ENCODE results near the gene ZSWIM3. TPM values are rescaled to one million over a fixed set of nuclear protein-coding genes. Genes with fewer than 3 reads are reported as not detected.

The ZSWIM3 gene
- total and polyA plus RNA-seq, 4 donors = 0.56 to 4.2 (median 2.3) TPM

DNA sequence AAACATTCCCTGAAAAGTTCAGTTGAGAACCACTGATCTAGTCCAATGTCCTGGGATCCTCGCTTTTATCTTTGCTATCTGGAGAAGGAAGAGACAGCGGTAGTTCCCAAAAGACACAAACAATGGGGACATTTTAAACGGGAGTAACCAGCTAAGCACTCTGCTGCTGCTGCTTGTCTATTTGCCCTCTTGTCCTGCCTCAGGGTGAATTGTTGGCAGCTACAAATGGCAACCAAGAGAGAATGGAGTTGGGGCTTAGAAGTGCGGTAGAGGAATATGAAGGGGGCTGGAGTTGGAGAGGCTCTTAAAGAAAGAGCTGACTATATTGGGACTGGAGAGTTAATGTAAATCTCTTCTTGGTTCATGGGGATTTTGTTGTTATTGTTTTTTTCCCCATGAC is 17.2 kb downstream of the ZSWIM3 start (continued):
- TF ChIP-seq SP1 (IDR thresholded peaks at IDR 0.05) (no peak), HNF4G (IDR thresholded peaks at IDR 0.05) (no peak), FOXA2 (IDR thresholded peaks at IDR 0.05) (no peak)

DNA sequence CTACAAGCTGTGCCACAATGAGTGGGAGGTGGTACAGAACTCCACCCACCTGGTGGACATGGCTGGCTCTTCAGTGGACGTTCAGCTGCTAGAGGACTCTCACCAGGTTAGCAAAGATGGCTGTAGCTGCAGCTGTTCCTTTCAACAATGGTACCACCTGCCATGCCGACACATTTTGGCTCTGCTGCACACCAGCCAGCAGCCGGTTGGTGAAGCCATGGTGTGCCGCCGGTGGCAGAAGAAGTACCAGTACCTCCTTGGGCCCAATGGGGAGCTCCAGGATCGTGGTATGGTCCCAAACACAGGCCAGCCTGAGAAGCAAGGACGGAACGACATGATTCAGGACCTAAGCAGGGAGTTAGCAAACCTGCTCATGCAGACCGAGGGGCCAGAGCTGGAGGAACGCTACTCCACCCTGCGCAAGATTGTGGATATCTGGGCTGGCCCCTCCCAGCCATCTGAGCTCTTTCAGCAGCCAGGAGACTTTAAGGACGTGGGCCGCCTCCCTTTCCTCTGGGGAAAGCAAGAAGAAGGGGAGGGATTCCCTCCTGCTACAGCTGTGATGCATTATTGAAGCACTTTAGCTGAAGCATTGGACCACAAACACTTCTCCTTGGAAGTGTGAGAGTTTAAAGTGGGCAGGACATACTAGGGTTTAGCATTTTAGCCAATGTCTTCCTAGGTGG is 20.8 kb downstream of the ZSWIM3 start:
- Histone ChIP-seq H3K27ac (ENCODE audit: low read depth in 1 of 2, low read length in 2 of 2) (no peak overlapping the region), H3K9ac (ENCODE audit: low read depth in 1 of 2, low read length in 2 of 2) (no peak overlapping the region), H3K9me3 (ENCODE audit: control insufficient read depth in 4 of 4, low read length in 3 of 4) (no peaks in the 10 kb centered on the region), H3K4me3 (ENCODE audit: low read depth in 1 of 3, low read length in 3 of 3) (no peak overlapping the region), H3K36me3 (ENCODE audit: control insufficient read depth in 4 of 4, insufficient read depth in 3 of 4, low read depth in 1 of 4, low read length in 3 of 4) (peaks cover 6 to 22% (median 12%) of the 10 kb centered on the region in 4 donors), H3K4me1 (ENCODE audit: control insufficient read depth in 4 of 4, insufficient read depth in 4 of 4, low read length in 3 of 4) (peaks cover 0 to 6% (median 4%) of the 10 kb centered on the region in 4 donors), H3K27me3 (ENCODE audit: control insufficient read depth in 4 of 4, insufficient read depth in 4 of 4, low read length in 3 of 4) (no peaks in the 10 kb centered on the region)
- no peak for TF ChIP-seq TAF1 (conservative IDR thresholded peaks at IDR 0.05)
- WGBS = 94% methylated on average over 13 of the region's 13 CpGs
- peak; percentile 78 for DNase-seq (ENCODE audit: low spot score)

DNA sequence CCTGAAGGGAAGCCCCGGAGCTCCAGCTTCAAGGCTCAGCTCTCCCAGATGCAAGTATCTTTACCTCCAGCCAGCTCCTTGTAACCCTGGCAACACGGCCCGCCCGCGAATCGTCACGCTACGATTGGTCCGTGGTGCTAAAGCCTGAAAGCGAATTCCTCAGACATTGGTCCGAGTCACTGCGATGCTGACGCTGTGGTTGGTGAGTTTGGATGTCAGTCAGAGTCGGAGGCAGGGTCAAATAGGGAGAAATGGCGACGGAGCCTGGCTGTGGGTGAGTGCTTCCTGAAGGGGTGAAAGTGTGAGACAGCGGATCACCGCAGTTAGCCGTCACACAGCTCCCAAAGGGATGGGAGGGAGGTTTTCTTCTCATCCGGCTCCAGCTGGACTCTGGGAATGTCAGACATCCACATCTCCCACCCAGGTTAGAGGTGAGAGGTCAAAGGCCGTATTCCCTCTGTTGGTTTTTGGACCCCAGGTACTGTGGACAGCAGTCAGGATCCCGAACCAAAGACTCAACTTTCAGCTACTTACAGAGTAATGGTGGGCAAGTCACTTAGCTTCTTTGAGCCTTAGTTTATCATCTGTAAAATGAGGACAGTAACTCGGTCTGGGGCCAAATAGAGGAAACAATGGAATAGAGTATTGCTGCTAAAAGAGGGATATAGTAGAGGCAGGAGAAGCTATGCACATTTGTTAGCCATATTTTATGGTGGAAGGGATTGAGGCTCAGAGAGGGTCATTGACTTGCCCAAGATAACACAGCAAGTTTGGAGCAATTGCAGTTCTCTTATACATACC is 23.8 kb downstream of the ZSWIM3 start, which contains the start of gene ZSWIM1:
Gene ZSWIM1 (plus strand): TSS at position 240 of the 801 bp plus-strand sequence. CDS start 1,366 bp downstream, outside the sequence.
- Histone ChIP-seq H3K27ac (ENCODE audit: low read depth in 1 of 2, low read length in 2 of 2) (peak within 1 kb of the TSS; percentile 73 to 82), H3K36me3 (ENCODE audit: control insufficient read depth in 4 of 4, insufficient read depth in 3 of 4, low read depth in 1 of 4, low read length in 3 of 4) (peaks cover 6 to 30% (median 15%) of the 10 kb centered on the region in 4 donors), H3K4me3 (ENCODE audit: low read depth in 1 of 3, low read length in 3 of 3) (peak within 1 kb of the TSS; percentile 65 to 88 (median 77)), H3K4me1 (ENCODE audit: control insufficient read depth in 4 of 4, insufficient read depth in 4 of 4, low read length in 3 of 4) (peaks cover 0 to 9% (median 4%) of the 10 kb centered on the region in 4 donors), H3K9ac (ENCODE audit: low read depth in 1 of 2, low read length in 2 of 2) (peak within 1 kb of the TSS; percentile 66 to 92), H3K27me3 (ENCODE audit: control insufficient read depth in 4 of 4, insufficient read depth in 4 of 4, low read length in 3 of 4) (no peaks in the 10 kb centered on the region), H3K9me3 (ENCODE audit: control insufficient read depth in 4 of 4, low read length in 3 of 4) (no peaks in the 10 kb centered on the region)
- WGBS = under 1% methylated on average over 23 of the region's 23 CpGs
- peak in 1 of 2 donors; percentile 25 for TF ChIP-seq RAD21 (IDR thresholded peaks at IDR 0.05)
- TF ChIP-seq RXRA (IDR thresholded peaks at IDR 0.05) = peak; percentile 81 to 91
- TF ChIP-seq NR2F2 (IDR thresholded peaks at IDR 0.05) = peak; percentile 99
- TF ChIP-seq, protein P1, sequence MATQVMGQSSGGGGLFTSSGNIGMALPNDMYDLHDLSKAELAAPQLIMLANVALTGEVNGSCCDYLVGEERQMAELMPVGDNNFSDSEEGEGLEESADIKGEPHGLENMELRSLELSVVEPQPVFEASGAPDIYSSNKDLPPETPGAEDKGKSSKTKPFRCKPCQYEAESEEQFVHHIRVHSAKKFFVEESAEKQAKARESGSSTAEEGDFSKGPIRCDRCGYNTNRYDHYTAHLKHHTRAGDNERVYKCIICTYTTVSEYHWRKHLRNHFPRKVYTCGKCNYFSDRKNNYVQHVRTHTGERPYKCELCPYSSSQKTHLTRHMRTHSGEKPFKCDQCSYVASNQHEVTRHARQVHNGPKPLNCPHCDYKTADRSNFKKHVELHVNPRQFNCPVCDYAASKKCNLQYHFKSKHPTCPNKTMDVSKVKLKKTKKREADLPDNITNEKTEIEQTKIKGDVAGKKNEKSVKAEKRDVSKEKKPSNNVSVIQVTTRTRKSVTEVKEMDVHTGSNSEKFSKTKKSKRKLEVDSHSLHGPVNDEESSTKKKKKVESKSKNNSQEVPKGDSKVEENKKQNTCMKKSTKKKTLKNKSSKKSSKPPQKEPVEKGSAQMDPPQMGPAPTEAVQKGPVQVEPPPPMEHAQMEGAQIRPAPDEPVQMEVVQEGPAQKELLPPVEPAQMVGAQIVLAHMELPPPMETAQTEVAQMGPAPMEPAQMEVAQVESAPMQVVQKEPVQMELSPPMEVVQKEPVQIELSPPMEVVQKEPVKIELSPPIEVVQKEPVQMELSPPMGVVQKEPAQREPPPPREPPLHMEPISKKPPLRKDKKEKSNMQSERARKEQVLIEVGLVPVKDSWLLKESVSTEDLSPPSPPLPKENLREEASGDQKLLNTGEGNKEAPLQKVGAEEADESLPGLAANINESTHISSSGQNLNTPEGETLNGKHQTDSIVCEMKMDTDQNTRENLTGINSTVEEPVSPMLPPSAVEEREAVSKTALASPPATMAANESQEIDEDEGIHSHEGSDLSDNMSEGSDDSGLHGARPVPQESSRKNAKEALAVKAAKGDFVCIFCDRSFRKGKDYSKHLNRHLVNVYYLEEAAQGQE (IDR thresholded peaks at IDR 0.05) = peak; percentile 90
- TF ChIP-seq, protein P2, sequence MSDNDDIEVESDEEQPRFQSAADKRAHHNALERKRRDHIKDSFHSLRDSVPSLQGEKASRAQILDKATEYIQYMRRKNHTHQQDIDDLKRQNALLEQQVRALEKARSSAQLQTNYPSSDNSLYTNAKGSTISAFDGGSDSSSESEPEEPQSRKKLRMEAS (IDR thresholded peaks at IDR 0.05) = no peak
- no peak for TF ChIP-seq HNF4G (IDR thresholded peaks at IDR 0.05)
- TF ChIP-seq, protein P3, sequence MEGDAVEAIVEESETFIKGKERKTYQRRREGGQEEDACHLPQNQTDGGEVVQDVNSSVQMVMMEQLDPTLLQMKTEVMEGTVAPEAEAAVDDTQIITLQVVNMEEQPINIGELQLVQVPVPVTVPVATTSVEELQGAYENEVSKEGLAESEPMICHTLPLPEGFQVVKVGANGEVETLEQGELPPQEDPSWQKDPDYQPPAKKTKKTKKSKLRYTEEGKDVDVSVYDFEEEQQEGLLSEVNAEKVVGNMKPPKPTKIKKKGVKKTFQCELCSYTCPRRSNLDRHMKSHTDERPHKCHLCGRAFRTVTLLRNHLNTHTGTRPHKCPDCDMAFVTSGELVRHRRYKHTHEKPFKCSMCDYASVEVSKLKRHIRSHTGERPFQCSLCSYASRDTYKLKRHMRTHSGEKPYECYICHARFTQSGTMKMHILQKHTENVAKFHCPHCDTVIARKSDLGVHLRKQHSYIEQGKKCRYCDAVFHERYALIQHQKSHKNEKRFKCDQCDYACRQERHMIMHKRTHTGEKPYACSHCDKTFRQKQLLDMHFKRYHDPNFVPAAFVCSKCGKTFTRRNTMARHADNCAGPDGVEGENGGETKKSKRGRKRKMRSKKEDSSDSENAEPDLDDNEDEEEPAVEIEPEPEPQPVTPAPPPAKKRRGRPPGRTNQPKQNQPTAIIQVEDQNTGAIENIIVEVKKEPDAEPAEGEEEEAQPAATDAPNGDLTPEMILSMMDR (IDR thresholded peaks at IDR 0.05; ENCODE audit: low read depth, low read length, missing input control) = peak; percentile 1
- TF ChIP-seq, protein P4, sequence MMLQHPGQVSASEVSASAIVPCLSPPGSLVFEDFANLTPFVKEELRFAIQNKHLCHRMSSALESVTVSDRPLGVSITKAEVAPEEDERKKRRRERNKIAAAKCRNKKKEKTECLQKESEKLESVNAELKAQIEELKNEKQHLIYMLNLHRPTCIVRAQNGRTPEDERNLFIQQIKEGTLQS (IDR thresholded peaks at IDR 0.05) = no peak
- TF ChIP-seq HNF4A (conservative IDR thresholded peaks at IDR 0.05) = peak; percentile 23 to 68
- TF ChIP-seq SP1 (IDR thresholded peaks at IDR 0.05) = peak; percentile 98
- TF ChIP-seq, protein P5, sequence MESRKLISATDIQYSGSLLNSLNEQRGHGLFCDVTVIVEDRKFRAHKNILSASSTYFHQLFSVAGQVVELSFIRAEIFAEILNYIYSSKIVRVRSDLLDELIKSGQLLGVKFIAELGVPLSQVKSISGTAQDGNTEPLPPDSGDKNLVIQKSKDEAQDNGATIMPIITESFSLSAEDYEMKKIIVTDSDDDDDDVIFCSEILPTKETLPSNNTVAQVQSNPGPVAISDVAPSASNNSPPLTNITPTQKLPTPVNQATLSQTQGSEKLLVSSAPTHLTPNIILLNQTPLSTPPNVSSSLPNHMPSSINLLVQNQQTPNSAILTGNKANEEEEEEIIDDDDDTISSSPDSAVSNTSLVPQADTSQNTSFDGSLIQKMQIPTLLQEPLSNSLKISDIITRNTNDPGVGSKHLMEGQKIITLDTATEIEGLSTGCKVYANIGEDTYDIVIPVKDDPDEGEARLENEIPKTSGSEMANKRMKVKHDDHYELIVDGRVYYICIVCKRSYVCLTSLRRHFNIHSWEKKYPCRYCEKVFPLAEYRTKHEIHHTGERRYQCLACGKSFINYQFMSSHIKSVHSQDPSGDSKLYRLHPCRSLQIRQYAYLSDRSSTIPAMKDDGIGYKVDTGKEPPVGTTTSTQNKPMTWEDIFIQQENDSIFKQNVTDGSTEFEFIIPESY (IDR thresholded peaks at IDR 0.05) = no peak
- peak; percentile 99 for TF ChIP-seq YY1 (IDR thresholded peaks at IDR 0.05)
- no peak for TF ChIP-seq EGR1 (IDR thresholded peaks at IDR 0.05; ENCODE audit: low read depth in 2 of 2)
- no peak for TF ChIP-seq JUND (IDR thresholded peaks at IDR 0.05)
- TF ChIP-seq FOXA2 (IDR thresholded peaks at IDR 0.05) = no peak
- TF ChIP-seq TAF1 (conservative IDR thresholded peaks at IDR 0.05) = peak; percentile 79
- TF ChIP-seq FOXA1 (IDR thresholded peaks at IDR 0.05) = no peak
- peak in 1 of 2 donors; percentile 9 for TF ChIP-seq GABPA (IDR thresholded peaks at IDR 0.05 in 1 of 2, conservative IDR thresholded peaks at IDR 0.05 in 1 of 2)
- peak; percentile 100 for DNase-seq (ENCODE audit: low spot score)

All from liver (tissue), 9 donors.